Measurements from ENCODE around the gene ELP6.

DNA sequence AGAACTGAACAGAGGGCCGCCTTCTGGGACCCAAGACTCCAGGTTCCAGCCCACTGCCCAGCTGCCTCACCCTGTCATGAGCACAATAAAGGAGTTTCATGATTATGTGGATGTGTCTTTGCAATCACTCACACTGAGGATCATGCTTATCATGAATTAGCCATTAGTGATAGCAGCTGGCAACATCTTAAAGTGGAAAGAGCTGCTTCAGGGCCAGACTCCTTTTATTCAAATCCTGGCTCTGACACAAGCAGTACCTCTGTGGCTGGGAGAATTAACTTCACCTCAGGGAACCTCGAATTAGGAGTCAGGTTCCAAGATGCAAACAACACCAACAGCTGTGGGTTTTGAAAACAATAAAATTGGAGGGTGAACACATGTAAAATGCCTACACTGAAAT is 31.1 kb downstream of the ELP6 start:
- TF ChIP-seq CTCF (IDR thresholded peaks at IDR 0.05) (no peak), EZH2 (IDR thresholded peaks at IDR 0.05; ENCODE audit: borderline replicate concordance, insufficient read depth, low read depth, low read length, poor library complexity, severe bottlenecking) (no peak)

Data from B cell (primary cell).